ES-I3 (cell line): Measurements from ENCODE around the gene WASHC4.
A peak's percentile ranks its signal among the peaks of the same experiment; 100 is the strongest.

Experiments
- H3K36me3 ChIP-seq: 2 replicates; pipeline ENCODE4 v1.6.1; 2013; ENCODE audit warnings: mild to moderate bottlenecking, low read length, control low read depth, moderate library complexity; ENCODE audit not compliant: insufficient read depth
- H3K4me1 ChIP-seq: 2 replicates; pipeline ENCODE4 v1.6.1; 2013; ENCODE audit warnings: mild to moderate bottlenecking, control low read depth, low read length; ENCODE audit not compliant: insufficient read depth
- H3K9ac ChIP-seq: 2 replicates; pipeline ENCODE4 v1.6.1; 2013; ENCODE audit warnings: low read depth, mild to moderate bottlenecking, low read length, moderate library complexity
- H3K9me3 ChIP-seq: 2 replicates; pipeline ENCODE4 v1.6.1; 2013; ENCODE audit warnings: mild to moderate bottlenecking, low read length, moderate library complexity; ENCODE audit not compliant: control insufficient read depth, insufficient read depth

The WASHC4 gene, protein sequence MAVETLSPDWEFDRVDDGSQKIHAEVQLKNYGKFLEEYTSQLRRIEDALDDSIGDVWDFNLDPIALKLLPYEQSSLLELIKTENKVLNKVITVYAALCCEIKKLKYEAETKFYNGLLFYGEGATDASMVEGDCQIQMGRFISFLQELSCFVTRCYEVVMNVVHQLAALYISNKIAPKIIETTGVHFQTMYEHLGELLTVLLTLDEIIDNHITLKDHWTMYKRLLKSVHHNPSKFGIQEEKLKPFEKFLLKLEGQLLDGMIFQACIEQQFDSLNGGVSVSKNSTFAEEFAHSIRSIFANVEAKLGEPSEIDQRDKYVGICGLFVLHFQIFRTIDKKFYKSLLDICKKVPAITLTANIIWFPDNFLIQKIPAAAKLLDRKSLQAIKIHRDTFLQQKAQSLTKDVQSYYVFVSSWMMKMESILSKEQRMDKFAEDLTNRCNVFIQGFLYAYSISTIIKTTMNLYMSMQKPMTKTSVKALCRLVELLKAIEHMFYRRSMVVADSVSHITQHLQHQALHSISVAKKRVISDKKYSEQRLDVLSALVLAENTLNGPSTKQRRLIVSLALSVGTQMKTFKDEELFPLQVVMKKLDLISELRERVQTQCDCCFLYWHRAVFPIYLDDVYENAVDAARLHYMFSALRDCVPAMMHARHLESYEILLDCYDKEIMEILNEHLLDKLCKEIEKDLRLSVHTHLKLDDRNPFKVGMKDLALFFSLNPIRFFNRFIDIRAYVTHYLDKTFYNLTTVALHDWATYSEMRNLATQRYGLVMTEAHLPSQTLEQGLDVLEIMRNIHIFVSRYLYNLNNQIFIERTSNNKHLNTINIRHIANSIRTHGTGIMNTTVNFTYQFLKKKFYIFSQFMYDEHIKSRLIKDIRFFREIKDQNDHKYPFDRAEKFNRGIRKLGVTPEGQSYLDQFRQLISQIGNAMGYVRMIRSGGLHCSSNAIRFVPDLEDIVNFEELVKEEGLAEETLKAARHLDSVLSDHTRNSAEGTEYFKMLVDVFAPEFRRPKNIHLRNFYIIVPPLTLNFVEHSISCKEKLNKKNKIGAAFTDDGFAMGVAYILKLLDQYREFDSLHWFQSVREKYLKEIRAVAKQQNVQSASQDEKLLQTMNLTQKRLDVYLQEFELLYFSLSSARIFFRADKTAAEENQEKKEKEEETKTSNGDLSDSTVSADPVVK

DNA sequence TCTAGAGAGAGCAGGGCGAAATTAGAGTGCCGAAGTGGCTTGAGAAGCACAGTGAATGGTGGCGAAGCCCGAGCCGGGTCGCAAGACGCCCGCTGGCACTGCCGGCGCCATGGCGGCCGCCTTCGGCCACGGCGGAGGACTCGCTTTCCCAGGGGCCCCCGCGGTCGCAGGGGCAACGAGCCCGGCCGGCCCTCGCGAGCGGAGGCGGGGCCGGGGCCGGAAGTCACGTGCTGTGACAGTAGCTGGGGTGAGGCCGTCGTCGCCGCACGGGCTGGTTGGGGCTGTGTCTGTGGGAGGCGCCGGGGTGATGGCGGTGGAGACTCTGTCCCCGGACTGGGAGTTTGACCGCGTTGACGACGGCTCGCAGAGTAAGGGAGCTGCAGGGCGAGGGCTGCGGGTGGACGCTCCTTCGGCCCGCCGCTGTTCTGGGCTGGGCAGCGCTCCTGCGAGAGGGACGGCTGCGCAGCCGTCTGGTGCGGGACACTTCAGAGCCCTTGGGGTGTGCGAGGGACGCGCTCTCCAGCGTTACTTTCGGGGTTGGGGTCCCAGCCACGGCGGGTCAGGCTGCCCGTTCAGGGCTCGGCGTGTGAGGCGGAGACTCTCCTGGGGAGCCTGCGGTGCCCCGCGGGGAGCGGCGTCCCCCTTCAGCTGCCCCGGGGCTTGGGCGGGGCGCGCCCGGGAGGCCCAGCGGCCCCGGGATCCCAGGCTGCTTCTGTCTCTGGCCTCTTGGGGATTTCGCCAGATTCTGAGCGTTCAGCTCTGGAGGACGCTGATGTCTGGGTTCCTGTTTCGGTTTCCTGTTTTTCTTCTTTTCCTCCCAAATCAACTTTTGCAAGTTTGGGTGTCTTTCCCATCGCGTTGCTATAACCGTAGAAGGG lies at the start of gene WASHC4:
Gene WASHC4, plus strand, starts transcription at position 238 of the 878 bp plus-strand sequence. Its CDS starts 70 bp downstream, at position 308.
- no peaks in the 10 kb centered on the region for H3K9me3 ChIP-seq
- no peaks in the 10 kb centered on the region for H3K4me1 ChIP-seq
- no peaks in the 10 kb centered on the region; the same call in 1 of the 2 replicates for H3K36me3 ChIP-seq
- H3K9ac ChIP-seq: peak within 1 kb of the TSS; percentile 65

DNA sequence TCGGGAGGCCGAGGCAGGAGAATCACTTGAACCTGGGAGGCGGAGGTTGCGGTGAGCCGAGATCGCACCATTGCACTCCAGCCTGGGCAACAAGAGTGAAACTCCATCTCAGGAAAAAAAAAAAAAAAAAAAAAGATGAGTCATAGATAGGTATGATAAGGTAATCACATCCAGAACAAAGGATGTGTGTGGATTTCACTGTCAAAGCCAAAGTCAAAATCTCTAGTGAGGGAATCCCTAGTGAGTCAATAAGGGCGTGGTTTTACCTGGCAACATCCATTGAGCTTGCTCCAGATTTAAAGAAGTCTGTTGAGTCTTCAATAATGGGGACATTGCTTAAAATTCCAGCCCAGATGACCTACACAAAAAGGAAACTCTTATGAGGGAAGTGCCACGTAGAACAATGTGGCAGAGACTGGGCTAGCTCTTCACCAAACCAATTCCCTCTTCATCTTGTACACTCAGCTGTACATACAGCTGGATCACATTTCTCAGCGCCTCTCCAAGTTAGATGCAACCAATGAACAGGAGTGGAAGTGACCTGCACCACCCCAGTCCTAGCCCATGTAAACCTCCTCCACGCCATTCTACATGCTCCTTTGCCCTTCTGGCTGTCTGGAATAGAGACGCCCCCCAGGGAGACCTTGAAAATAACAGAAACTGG lies 46.7 kb upstream of the WASHC4 start:
- H3K4me1 ChIP-seq: no peaks in the 10 kb centered on the region
- H3K9ac ChIP-seq: no peak overlapping the region
- H3K36me3 ChIP-seq: 0 out of 2 replicates have a peak, but pooled peaks cover 4% of the 10 kb centered on the region
- H3K9me3 ChIP-seq: no peaks in the 10 kb centered on the region

DNA sequence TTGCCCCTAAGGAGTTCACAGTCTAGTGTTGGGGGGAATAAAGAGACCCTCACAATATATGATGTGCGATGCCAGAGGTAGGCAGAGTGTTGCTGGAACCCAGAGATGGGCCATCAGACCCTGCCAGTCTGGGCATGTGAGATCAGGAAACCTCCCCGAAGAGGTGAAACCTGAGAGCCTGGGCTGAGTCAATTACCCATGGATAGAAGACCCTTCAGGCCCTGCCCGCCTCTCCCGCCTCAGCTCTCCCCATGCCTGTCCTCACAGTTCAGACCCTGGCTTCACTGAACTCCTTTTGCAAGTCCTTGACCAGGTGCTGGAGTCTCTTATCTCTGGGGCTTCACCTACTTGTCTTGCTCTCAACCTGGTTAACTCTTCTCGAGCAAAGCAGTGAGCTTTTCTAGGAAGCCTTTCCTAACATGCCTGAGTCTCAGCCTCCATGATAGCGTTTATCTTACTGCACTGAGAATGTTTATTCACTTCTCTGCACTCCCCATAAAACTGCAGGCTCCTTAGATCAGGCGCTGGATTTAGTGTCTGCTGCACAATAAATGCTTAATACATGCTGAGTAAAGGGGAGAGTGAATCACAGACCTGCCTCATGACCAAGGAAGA lies 42.9 kb upstream of the WASHC4 start:
- Histone ChIP-seq H3K9ac (no peak overlapping the region), H3K9me3 (no peaks in the 10 kb centered on the region), H3K36me3 (0 out of 2 replicates have a peak, but pooled peaks cover 4% of the 10 kb centered on the region), H3K4me1 (no peaks in the 10 kb centered on the region)

DNA sequence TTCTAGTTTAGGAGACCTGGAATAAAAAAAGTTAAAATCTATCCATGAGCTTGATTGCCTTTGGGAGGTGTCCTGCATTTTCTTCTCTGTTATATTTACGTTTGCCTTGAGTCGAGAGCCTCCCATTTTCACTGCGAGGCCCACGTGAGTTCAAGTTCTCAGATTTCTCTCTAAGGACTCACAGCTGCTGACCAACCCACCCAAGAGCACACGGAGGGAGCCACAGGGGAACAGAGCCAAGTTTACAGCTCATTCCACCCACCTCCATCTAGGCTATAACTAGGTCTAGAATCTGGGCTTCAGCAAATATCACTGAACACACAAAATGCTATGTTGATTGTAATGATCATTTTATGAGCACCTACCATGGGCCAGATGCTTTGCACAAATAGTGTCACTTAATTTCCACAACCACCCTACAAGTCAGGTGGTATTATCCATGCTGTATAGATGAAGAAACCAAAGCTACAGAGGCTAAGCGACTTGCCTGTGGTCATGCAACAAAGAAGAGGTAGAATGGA lies 40.0 kb upstream of the WASHC4 start:
- Histone ChIP-seq H3K36me3 (no peaks in the 10 kb centered on the region), H3K9ac (no peak overlapping the region), H3K4me1 (no peaks in the 10 kb centered on the region), H3K9me3 (no peaks in the 10 kb centered on the region)

DNA sequence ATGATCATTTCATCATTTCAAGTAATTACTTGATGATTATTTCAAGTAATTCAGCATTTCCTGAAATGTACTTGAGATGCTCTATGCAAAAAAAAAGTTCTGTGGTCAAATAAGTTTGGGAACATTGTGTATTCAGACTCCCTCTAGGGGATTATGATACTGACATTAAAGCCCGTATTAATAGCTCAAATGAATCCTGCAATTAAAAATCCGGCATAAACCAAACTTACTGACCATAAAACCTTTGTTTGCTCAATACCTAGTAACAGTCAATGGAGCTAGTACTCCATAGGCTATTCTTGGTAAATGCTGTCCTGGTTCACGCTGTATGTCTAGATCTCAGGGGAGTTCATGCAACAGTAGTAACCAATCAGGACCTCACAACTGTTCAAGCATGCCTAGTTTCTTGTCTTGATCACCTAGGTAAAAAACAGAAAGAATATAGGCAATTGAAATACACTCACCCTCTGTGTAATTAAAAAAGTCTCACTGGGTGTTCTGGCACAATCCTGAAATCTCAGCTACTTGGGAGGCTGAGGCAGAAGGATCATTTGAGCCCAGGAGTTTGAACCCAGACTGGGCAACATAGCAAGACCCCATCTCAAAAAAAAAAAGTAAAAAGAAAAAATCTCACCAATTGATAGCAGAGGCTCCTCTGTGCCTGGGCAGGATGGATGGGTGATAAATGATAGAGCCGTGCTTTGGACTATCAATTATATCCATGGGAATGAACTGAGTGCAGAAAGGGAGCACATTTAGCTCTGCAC lies 37.4 kb upstream of the WASHC4 start:
- no peaks in the 10 kb centered on the region for H3K9me3 ChIP-seq
- H3K4me1 ChIP-seq: no peaks in the 10 kb centered on the region
- no peaks in the 10 kb centered on the region for H3K36me3 ChIP-seq
- no peak overlapping the region for H3K9ac ChIP-seq

DNA sequence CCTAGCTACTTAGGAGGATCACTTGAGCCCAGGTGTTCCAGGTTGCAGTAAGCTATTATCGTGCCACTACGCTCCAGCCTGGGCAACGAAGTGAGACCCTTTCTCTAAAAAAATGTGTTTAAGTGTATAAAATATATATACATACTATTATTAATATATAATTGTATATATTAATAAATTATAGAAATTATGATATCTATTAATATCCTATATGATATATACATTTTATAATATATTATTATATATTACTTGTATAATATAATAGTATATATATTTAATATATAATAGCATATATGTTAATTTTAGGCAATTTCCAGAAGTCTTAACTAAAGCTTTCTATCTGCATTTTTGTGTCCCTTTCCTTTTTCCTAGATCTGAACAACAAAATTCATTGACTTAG lies 35.5 kb upstream of the WASHC4 start:
- Histone ChIP-seq H3K4me1 (peaks cover 3% of the 10 kb centered on the region; the same call in 1 of the 2 replicates), H3K9ac (no peak overlapping the region), H3K9me3 (no peaks in the 10 kb centered on the region), H3K36me3 (no peaks in the 10 kb centered on the region)

DNA sequence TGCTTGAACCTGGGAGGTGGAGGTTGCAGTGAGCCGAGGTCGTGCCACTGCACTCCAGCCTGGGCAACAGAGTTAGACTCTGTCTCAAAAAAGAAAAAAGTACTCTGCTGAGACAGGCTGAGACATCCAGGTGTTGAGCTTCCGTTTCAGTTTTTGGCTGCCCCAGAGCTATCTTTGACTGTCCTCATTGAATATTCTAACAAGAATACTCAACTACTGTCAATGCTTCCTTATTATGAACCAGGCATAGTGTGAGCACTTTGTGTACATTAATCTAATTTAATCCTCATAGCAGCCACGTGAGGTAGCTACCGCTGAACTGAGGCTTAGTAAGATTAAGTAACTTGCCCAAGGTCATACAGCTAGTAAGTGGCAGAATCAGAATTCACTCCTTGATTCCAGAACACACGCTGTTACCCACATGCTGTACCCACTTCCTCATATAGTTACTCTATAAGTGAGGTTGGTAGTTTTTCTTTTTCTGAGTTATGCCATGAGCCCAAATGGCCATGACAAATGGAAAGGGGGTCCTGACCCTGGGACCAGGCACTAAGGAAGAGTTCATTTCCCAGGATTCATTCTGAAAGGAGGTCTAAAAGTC lies 34.5 kb upstream of the WASHC4 start:
- peaks cover 3% of the 10 kb centered on the region; the same call in 1 of the 2 replicates for H3K4me1 ChIP-seq
- no peak overlapping the region for H3K9ac ChIP-seq
- no peaks in the 10 kb centered on the region for H3K36me3 ChIP-seq
- no peaks in the 10 kb centered on the region for H3K9me3 ChIP-seq

DNA sequence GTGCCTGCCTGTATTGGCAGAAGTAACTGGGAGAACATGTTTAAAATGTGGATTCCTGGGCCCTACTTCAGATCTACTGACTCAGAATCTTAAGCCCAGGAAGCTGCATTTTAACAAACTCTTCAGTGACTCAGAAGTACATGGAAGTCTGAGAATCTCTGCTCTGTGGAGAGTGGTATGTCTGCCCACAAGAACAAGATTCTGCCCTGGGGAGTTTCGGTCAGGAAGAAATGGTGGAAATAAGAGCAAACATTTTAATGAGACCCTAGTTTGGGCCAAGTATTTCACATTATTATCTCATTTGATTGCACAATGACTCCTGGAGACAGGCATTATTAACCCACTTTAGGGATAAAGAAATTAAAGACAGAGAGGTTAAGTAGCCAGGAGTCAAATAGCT lies 31.4 kb upstream of the WASHC4 start:
- no peak overlapping the region for H3K9ac ChIP-seq
- H3K36me3 ChIP-seq: no peaks in the 10 kb centered on the region
- peaks cover 3% of the 10 kb centered on the region; the same call in 1 of the 2 replicates for H3K4me1 ChIP-seq
- H3K9me3 ChIP-seq: no peaks in the 10 kb centered on the region

DNA sequence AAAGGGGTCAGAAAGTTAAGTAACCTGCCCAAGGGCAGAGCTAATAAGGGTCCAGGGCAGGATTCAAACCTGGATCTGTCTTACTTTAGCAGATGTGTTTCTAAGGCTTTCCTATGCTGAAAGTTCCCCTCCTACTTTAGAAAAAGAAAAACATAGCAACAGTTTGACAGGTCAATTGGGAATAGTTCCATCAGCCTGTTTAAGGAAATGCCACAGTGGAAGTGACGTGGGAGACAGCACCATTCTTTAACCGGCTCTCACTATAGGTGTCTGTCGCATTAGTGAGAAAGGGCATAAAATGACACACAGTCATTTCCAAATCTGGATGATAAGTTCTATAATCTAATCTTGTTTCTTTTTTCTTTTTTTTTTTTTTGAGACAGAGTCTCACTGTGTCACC lies 30.6 kb upstream of the WASHC4 start:
- no peaks in the 10 kb centered on the region for H3K9me3 ChIP-seq
- peaks cover 3% of the 10 kb centered on the region; the same call in 1 of the 2 replicates for H3K4me1 ChIP-seq
- H3K36me3 ChIP-seq: no peaks in the 10 kb centered on the region
- no peak overlapping the region for H3K9ac ChIP-seq

DNA sequence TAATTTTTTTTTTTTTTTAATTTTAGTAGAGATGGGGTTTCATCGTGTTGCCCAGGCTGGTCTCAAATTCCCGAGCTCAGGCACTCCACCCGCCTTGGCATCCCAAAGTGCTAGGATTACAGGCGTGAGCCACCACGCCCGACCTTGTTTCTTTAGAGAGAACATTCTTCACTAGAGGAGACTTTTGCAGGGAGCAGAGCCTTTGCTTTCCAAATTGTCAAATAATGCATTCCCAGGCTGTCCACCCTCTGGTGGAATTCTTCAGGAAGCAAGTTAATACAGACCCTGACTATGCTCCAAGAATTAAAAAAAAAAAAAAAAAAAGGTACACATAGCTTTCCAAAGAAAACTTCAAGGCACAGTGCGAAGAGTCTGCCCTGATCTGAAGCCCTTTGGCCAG lies 30.1 kb upstream of the WASHC4 start:
- no peak overlapping the region for H3K9ac ChIP-seq
- H3K36me3 ChIP-seq: no peaks in the 10 kb centered on the region
- peaks cover 3% of the 10 kb centered on the region; the same call in 1 of the 2 replicates for H3K4me1 ChIP-seq
- H3K9me3 ChIP-seq: no peaks in the 10 kb centered on the region

DNA sequence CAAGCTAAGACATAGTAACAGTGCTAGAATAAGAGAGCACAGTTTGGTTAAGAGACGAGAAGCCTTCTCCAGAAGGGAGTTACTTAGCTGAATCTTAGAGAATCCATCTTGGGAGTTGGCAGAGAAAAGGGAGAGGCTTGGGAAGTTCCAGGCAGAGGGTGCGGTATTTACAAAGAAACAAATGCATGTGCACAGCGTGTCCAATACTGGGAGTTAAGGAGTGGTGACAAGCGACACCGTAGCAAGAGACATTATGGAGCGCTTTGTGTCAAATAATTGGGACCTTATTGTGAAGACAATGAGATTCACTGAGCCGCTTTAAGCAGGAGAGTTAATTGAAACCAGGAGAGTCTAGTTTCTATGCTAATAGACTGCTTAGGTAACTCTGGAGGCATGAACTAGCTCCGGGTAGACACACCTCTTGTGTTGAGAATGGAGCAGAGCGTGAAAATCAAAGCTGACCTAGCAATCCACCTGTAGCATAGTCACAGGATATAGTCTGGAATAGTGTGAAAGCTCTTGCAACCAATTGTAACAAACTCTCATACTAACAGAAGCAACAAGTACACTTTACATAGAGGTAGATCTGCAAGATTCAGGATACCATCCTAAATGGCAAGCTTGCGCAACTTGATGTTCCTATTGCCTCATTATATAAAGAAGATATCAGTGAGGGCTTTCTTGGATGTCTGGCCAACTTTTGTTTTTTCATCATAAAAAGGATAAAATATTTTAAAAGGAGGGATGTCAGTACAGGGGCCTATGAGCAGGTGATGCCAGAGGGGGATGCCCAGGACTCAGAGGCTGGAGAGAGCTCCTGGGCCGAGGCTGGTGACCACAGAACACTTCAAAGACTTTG lies 28.6 kb upstream of the WASHC4 start:
- H3K4me1 ChIP-seq: peaks cover 12% of the 10 kb centered on the region

More for the DNA sequence above, 28.6 kb upstream of the WASHC4 start:
- H3K9me3 ChIP-seq: no peaks in the 10 kb centered on the region
- H3K36me3 ChIP-seq: no peaks in the 10 kb centered on the region
- H3K9ac ChIP-seq: no peak overlapping the region
